ENCODE data around the gene PHLDA1.

GRCh38 chr12:75975702-75976101 lies 55.9 kb downstream of the PHLDA1 start:
- TF ChIP-seq EZH2 (IDR thresholded peaks at IDR 0.05; ENCODE audit: low read length, unreplicated experiment) = no peak
- no peak for TF ChIP-seq CTCF (conservative IDR thresholded peaks at IDR 0.05; ENCODE audit: low read depth, low read length)

Data from PC-3 (cell line).